ENCODE results near the gene ETV3. TPM values are rescaled to one million over a fixed set of nuclear protein-coding genes. Genes with fewer than 3 reads are reported as not detected.

ETV3 gene
- total RNA-seq, 4 donors from 2014 or later = 8.6 to 13.4 (median 11.4) TPM

GRCh38 chr1:157089789-157090188 lies 48.4 kb downstream of the ETV3 start:
- no peak for DNase-seq
- Histone ChIP-seq H3K9me3 (no peaks in the 10 kb centered on the region), H3K27me3 (no peaks in the 10 kb centered on the region), H3K36me3 (no peaks in the 10 kb centered on the region), H3K4me3 (no peak overlapping the region), H3K27ac (no peak overlapping the region), H3K4me1 (no peaks in the 10 kb centered on the region)
- intact Hi-C loops (cut with DNase I; ENCODE audit: low total_unique reads) (loop anchor here (1.0 kb wide), 1 partner anchor 67 kb away; no protein-coding TSS in a partner anchor), in situ Hi-C loops (cut with MboI; ENCODE audit: low sequenced_read_pairs in 4 of 4) (loop anchor here in 3 of 4 donors (5.0 kb wide), 2 partner anchors 63 to 73 kb away; no protein-coding TSS in a partner anchor)
- peak; percentile 12 to 25 for ATAC-seq
- TF ChIP-seq CTCF (IDR thresholded peaks at IDR 0.05 in 4 of 5, conservative IDR thresholded peaks at IDR 0.05 in 1 of 5) (no peak), POLR2A (IDR thresholded peaks at IDR 0.05) (no peak)

- in situ Hi-C loops (cut with MboI; ENCODE audit: low sequenced_read_pairs in 4 of 4) = no loop called here
- TF ChIP-seq CTCF (IDR thresholded peaks at IDR 0.05 in 4 of 5, conservative IDR thresholded peaks at IDR 0.05 in 1 of 5) (no peak), POLR2A (IDR thresholded peaks at IDR 0.05) (no peak)
- DNase-seq = no peak
- Histone ChIP-seq H3K27me3 (no peaks in the 10 kb centered on the region), H3K9me3 (no peaks in the 10 kb centered on the region), H3K4me3 (no peak overlapping the region), H3K4me1 (no peaks in the 10 kb centered on the region), H3K36me3 (no peaks in the 10 kb centered on the region), H3K27ac (no peak overlapping the region)
- intact Hi-C loops (cut with DNase I; ENCODE audit: low total_unique reads) = no loop called here
- ATAC-seq = no peak
Measured at GRCh38 chr1:157088607-157089006, 49.6 kb downstream of the ETV3 start.

GRCh38 chr1:157087030-157087429 lies 51.2 kb downstream of the ETV3 start:
- Histone ChIP-seq H3K4me3 (no peak overlapping the region), H3K27ac (no peak overlapping the region), H3K36me3 (no peaks in the 10 kb centered on the region), H3K27me3 (no peaks in the 10 kb centered on the region), H3K4me1 (no peaks in the 10 kb centered on the region), H3K9me3 (no peaks in the 10 kb centered on the region)
- in situ Hi-C loops (cut with MboI; ENCODE audit: low sequenced_read_pairs in 4 of 4) = no loop called here
- intact Hi-C loops (cut with DNase I; ENCODE audit: low total_unique reads) = no loop called here
- no peak for DNase-seq
- ATAC-seq = no peak
- TF ChIP-seq CTCF (IDR thresholded peaks at IDR 0.05 in 4 of 5, conservative IDR thresholded peaks at IDR 0.05 in 1 of 5) (no peak), POLR2A (IDR thresholded peaks at IDR 0.05) (no peak)

GRCh38 chr1:157086299-157086698 lies 51.9 kb downstream of the ETV3 start:
- Histone ChIP-seq H3K9me3 (no peaks in the 10 kb centered on the region), H3K4me1 (no peaks in the 10 kb centered on the region), H3K36me3 (no peaks in the 10 kb centered on the region), H3K4me3 (no peak overlapping the region), H3K27ac (no peak overlapping the region), H3K27me3 (no peaks in the 10 kb centered on the region)
- no peak for TF ChIP-seq POLR2A (IDR thresholded peaks at IDR 0.05)
- no peak for TF ChIP-seq CTCF (IDR thresholded peaks at IDR 0.05 in 4 of 5, conservative IDR thresholded peaks at IDR 0.05 in 1 of 5)
- in situ Hi-C loops (cut with MboI; ENCODE audit: low sequenced_read_pairs in 4 of 4) (no loop called here), intact Hi-C loops (cut with DNase I; ENCODE audit: low total_unique reads) (no loop called here)
- DNase-seq = no peak
- ATAC-seq = no peak

- H3K27ac ChIP-seq = no peak overlapping the region
- no peak for DNase-seq
- no peaks in the 10 kb centered on the region for H3K27me3 ChIP-seq
- in situ Hi-C loops (cut with MboI; ENCODE audit: low sequenced_read_pairs in 4 of 4) = no loop called here
- TF ChIP-seq POLR2A (IDR thresholded peaks at IDR 0.05) = no peak
- TF ChIP-seq CTCF (IDR thresholded peaks at IDR 0.05 in 4 of 5, conservative IDR thresholded peaks at IDR 0.05 in 1 of 5) = no peak
- intact Hi-C loops (cut with DNase I; ENCODE audit: low total_unique reads) = no loop called here
- no peak for ATAC-seq
- no peak overlapping the region for H3K4me3 ChIP-seq
- H3K4me1 ChIP-seq = no peaks in the 10 kb centered on the region
- no peaks in the 10 kb centered on the region for H3K9me3 ChIP-seq
- no peaks in the 10 kb centered on the region for H3K36me3 ChIP-seq
Measured at GRCh38 chr1:157085421-157085820, 52.8 kb downstream of the ETV3 start.

Measured in gastrocnemius medialis (tissue), 4 donors.